GM19351 (cell line): ENCODE data around the gene MT1G.
"Not testable (repeated sequence)": the region's sequence is repeated elsewhere in the genome, so short reads cannot be mapped to it uniquely, and the experiment has no call there.

Experiments used
- ATAC-seq: cut with Tn5 transposase; IDR thresholded peaks from one replicate; pipeline ENCODE4 v1.9.1; 2021; ENCODE audit warnings: mild to moderate bottlenecking, moderate library complexity; ENCODE audit not compliant: unreplicated experiment

MT1G gene

GRCh38 chr16:56667581-56668571 is at the start of gene MT1G:
Gene MT1G (minus strand): TSS chr16:56668065. CDS start chr16:56667993, 72 bp downstream.
- no peak for ATAC-seq

GRCh38 chr16:56717532-56717931 is 49.7 kb upstream of the MT1G start:
- ATAC-seq, result not testable (repeated sequence)

- ATAC-seq, result no peak
Observed at GRCh38 chr16:56716761-56717160, 48.9 kb upstream of the MT1G start.

GRCh38 chr16:56715126-56715525 is 47.3 kb upstream of the MT1G start:
- no peak for ATAC-seq

GRCh38 chr16:56713794-56714193 is 45.9 kb upstream of the MT1G start:
- ATAC-seq, result no peak

GRCh38 chr16:56711862-56712261 is 44.0 kb upstream of the MT1G start:
- ATAC-seq, result no peak

GRCh38 chr16:56710181-56710737 is 42.4 kb upstream of the MT1G start:
- no peak for ATAC-seq

GRCh38 chr16:56709443-56710040 is 41.7 kb upstream of the MT1G start:
- ATAC-seq, result no peak

GRCh38 chr16:56708525-56709442 is 40.9 kb upstream of the MT1G start:
- no peak for ATAC-seq

- ATAC-seq, result no peak
Observed at GRCh38 chr16:56702836-56703235, 35.0 kb upstream of the MT1G start.

GRCh38 chr16:56701534-56701933 is 33.7 kb upstream of the MT1G start:
- no peak for ATAC-seq

- no peak for ATAC-seq
Observed at GRCh38 chr16:56700631-56701030, 32.8 kb upstream of the MT1G start.

GRCh38 chr16:56700195-56700594 is 32.3 kb upstream of the MT1G start:
- ATAC-seq, result no peak

GRCh38 chr16:56697456-56698155 is 29.7 kb upstream of the MT1G start:
- no peak for ATAC-seq

GRCh38 chr16:56695246-56695645 is 27.4 kb upstream of the MT1G start:
- ATAC-seq, result no peak

GRCh38 chr16:56691885-56692284 is 24.0 kb upstream of the MT1G start:
- no peak for ATAC-seq

GRCh38 chr16:56690420-56691122 is 22.7 kb upstream of the MT1G start:
- ATAC-seq, result no peak

- no peak for ATAC-seq
Observed at GRCh38 chr16:56689171-56689570, 21.3 kb upstream of the MT1G start.

- no peak for ATAC-seq
Observed at GRCh38 chr16:56688762-56689161, 20.9 kb upstream of the MT1G start.

- ATAC-seq, result no peak
Observed at GRCh38 chr16:56686758-56687157, 18.9 kb upstream of the MT1G start.
